GM19395 (cell line): Measurements from ENCODE around the gene CCL27.

Experiments used
- ATAC-seq: cut with Tn5 transposase; IDR thresholded peaks from one replicate; pipeline ENCODE4 v1.9.1; 2021; ENCODE audit warnings: mild to moderate bottlenecking, moderate library complexity; ENCODE audit not compliant: unreplicated experiment

Gene CCL27

GRCh38 chr9:34662526-34663302 lies at the start of gene CCL27:
CCL27 (minus strand) TSS chr9:34662657; CDS start chr9:34662633, 24 bp downstream.
- ATAC-seq = no peak

GRCh38 chr9:34712140-34712539 lies 49.7 kb upstream of the CCL27 start:
- no peak for ATAC-seq

- ATAC-seq = no peak
These were observed 47.6 kb upstream of the CCL27 start, which contains the start of gene CCL21 for GRCh38 chr9:34710023-34710422. CCL21 (minus strand) TSS chr9:34710136; CDS start chr9:34710066, 70 bp downstream.

GRCh38 chr9:34709196-34709978 lies 46.9 kb upstream of the CCL27 start:
- no peak for ATAC-seq

GRCh38 chr9:34707130-34707529 lies 44.7 kb upstream of the CCL27 start:
- no peak for ATAC-seq

GRCh38 chr9:34701769-34702736 lies 39.6 kb upstream of the CCL27 start:
- no peak for ATAC-seq

GRCh38 chr9:34701023-34701768 lies 38.7 kb upstream of the CCL27 start:
- no peak for ATAC-seq

GRCh38 chr9:34694811-34695210 lies 32.4 kb upstream of the CCL27 start:
- no peak for ATAC-seq

- ATAC-seq = no peak
These were observed 31.1 kb upstream of the CCL27 start for GRCh38 chr9:34693560-34693959.

GRCh38 chr9:34691936-34692315 lies 29.5 kb upstream of the CCL27 start:
- no peak for ATAC-seq

GRCh38 chr9:34690983-34691935 lies 28.8 kb upstream of the CCL27 start, which contains the start of gene CCL19:
CCL19 (minus strand) TSS chr9:34691276; CDS start chr9:34691139, 137 bp downstream.
- no peak for ATAC-seq

- ATAC-seq = no peak
These were observed 27.1 kb upstream of the CCL27 start for GRCh38 chr9:34689512-34689911.

- ATAC-seq = no peak
These were observed 26.6 kb upstream of the CCL27 start for GRCh38 chr9:34689116-34689470.

- no peak for ATAC-seq
These were observed 26.1 kb upstream of the CCL27 start for GRCh38 chr9:34688329-34689115.

GRCh38 chr9:34687276-34688030 lies 25.0 kb upstream of the CCL27 start:
- ATAC-seq = no peak

- ATAC-seq = no peak
These were observed 24.3 kb upstream of the CCL27 start for GRCh38 chr9:34686732-34687131.

- no peak for ATAC-seq
These were observed 23.8 kb upstream of the CCL27 start for GRCh38 chr9:34686231-34686630.

GRCh38 chr9:34685591-34685990 lies 23.1 kb upstream of the CCL27 start:
- ATAC-seq = no peak
